Measurements from ENCODE around the gene TSN. TPM values are rescaled to one million over a fixed set of nuclear protein-coding genes. Genes with fewer than 3 reads are reported as not detected.

Gene TSN
- total RNA-seq, 1 experiment from 2014 or later: 91.5 TPM

GRCh38 chr2:121777699-121778058, 22.2 kb downstream of the TSN start:
- RAD21 ChIA-PET (ENCODE audit: low non-redundant PET in 1 of 2, low total read pairs in 2 of 2, uncharacterized antibody in 2 of 2, unreplicated experiment in 2 of 2): no interaction called here
- intact Hi-C loops (cut with micrococcal nuclease): no loop called here
- H3K4me2 ChIP-seq (ENCODE audit: low read length): no peak overlapping the region
- H3K4me1 ChIP-seq (ENCODE audit: control insufficient read depth in 1 of 2, insufficient read depth in 2 of 2, low read length in 2 of 2): peaks cover 5 to 14% of the 10 kb centered on the region in 2 experiments; a peak in 2 of 4 replicates
- no peaks in the 10 kb centered on the region for H3K79me2 ChIP-seq (ENCODE audit: insufficient read depth, low read length)
- H3K27me3 ChIP-seq (ENCODE audit: insufficient read depth, low read length): no peaks in the 10 kb centered on the region
- no TSS peak for BruUV-seq (replicated peaks)
- no peak overlapping the region for H2AFZ ChIP-seq (ENCODE audit: low read depth, low read length, poor library complexity, severe bottlenecking)
- H3K9ac ChIP-seq (ENCODE audit: low read length): no peak overlapping the region
- POLR2A ChIA-PET: no interaction called here
- H3K36me3 ChIP-seq (ENCODE audit: control insufficient read depth in 1 of 2, insufficient read depth in 2 of 2, low read length in 2 of 2): no peaks in the 10 kb centered on the region
- no peaks in the 10 kb centered on the region for H3K9me3 ChIP-seq (ENCODE audit: control insufficient read depth in 1 of 2, insufficient read depth in 1 of 2, low read depth in 1 of 2, low read length in 2 of 2)
- ATAC-seq (no peak), DNase-seq (ENCODE audit: low read depth, low spot score) (no peak)
- CTCF ChIA-PET: no interaction called here
- H3K4me3 ChIP-seq (replicated peaks in 1 of 2; ENCODE audit: low read depth in 1 of 2, low read length in 2 of 2): no peak overlapping the region
- no peak overlapping the region for H3K27ac ChIP-seq (ENCODE audit: low read depth, low read length)
- TF ChIP-seq ATF3 (IDR thresholded peaks at IDR 0.05) (no peak), JUND (IDR thresholded peaks at IDR 0.05) (no peak), EZH2phosphoT487 (IDR thresholded peaks at IDR 0.05; ENCODE audit: borderline replicate concordance) (no peak), POLR2AphosphoS5 (IDR thresholded peaks at IDR 0.05; ENCODE audit: low read depth, low read length) (no peak)
- no peaks in the 10 kb centered on the region for H4K20me1 ChIP-seq (ENCODE audit: insufficient read depth)
- no peaks in the 10 kb centered on the region for H3K9me2 ChIP-seq (ENCODE audit: insufficient read depth)

GRCh38 chr2:121778741-121779487, 23.5 kb downstream of the TSN start:
- no peak overlapping the region for H3K4me2 ChIP-seq (ENCODE audit: low read length)
- ChIA-PET CTCF (no interaction called here), POLR2A (no interaction called here)
- TF ChIP-seq CBX3 (IDR thresholded peaks at IDR 0.05; ENCODE audit: low read depth) (no peak), ZBTB33 (IDR thresholded peaks at IDR 0.05; ENCODE audit: extremely low read depth, insufficient replicate concordance, low read length) (no peak), ATF3 (IDR thresholded peaks at IDR 0.05) (no peak), EZH2 (IDR thresholded peaks at IDR 0.05) (no peak), SP1 (IDR thresholded peaks at IDR 0.05; ENCODE audit: low read depth) (no peak), TCF7L2 (IDR thresholded peaks at IDR 0.05; ENCODE audit: borderline replicate concordance, extremely low read depth, insufficient read depth, insufficient read length) (no peak), EZH2phosphoT487 (IDR thresholded peaks at IDR 0.05; ENCODE audit: borderline replicate concordance) (no peak), POLR2AphosphoS5 (IDR thresholded peaks at IDR 0.05; ENCODE audit: low read depth, low read length) (no peak), SRF (IDR thresholded peaks at IDR 0.05; ENCODE audit: low read depth) (no peak), SIN3A (IDR thresholded peaks at IDR 0.05; ENCODE audit: low read depth) (no peak), CTCF (IDR thresholded peaks at IDR 0.05 in 2 of 3, conservative IDR thresholded peaks at IDR 0.05 in 1 of 3; ENCODE audit: borderline replicate concordance in 1 of 3, insufficient read depth in 1 of 3, low read depth in 2 of 3, low read length in 2 of 3) (no peak), EGR1 (IDR thresholded peaks at IDR 0.05; ENCODE audit: low read depth) (no peak), ZNF274 (IDR thresholded peaks at IDR 0.05; ENCODE audit: low read depth, low read length) (no peak), POLR2A (IDR thresholded peaks at IDR 0.05; ENCODE audit: borderline replicate concordance, extremely low read depth, insufficient read depth, insufficient read length) (no peak), CEBPB (IDR thresholded peaks at IDR 0.05; ENCODE audit: low read depth) (no peak)

More at GRCh38 chr2:121778741-121779487, 23.5 kb downstream of the TSN start:
- no peak for ATAC-seq
- RAD21 ChIA-PET (ENCODE audit: low non-redundant PET in 1 of 2, low total read pairs in 2 of 2, uncharacterized antibody in 2 of 2, unreplicated experiment in 2 of 2): no interaction called here
- H4K20me1 ChIP-seq (ENCODE audit: insufficient read depth): no peaks in the 10 kb centered on the region
- no peaks in the 10 kb centered on the region for H3K9me3 ChIP-seq (ENCODE audit: control insufficient read depth in 1 of 2, insufficient read depth in 1 of 2, low read depth in 1 of 2, low read length in 2 of 2)
- H3K4me1 ChIP-seq (ENCODE audit: control insufficient read depth in 1 of 2, insufficient read depth in 2 of 2, low read length in 2 of 2): peaks cover 5 to 14% of the 10 kb centered on the region in 2 experiments; a peak in 2 of 4 replicates
- H3K36me3 ChIP-seq (ENCODE audit: control insufficient read depth in 1 of 2, insufficient read depth in 2 of 2, low read length in 2 of 2): no peaks in the 10 kb centered on the region
- intact Hi-C loops (cut with micrococcal nuclease): no loop called here
- no peak for DNase-seq (ENCODE audit: low read depth, low spot score)
- BruUV-seq (replicated peaks): no TSS peak
- no peak overlapping the region for H3K4me3 ChIP-seq (replicated peaks in 1 of 2; ENCODE audit: low read depth in 1 of 2, low read length in 2 of 2)
- H2AFZ ChIP-seq (ENCODE audit: low read depth, low read length, poor library complexity, severe bottlenecking): no peak overlapping the region
- no peak overlapping the region for H3K27ac ChIP-seq (ENCODE audit: low read depth, low read length)
- no peaks in the 10 kb centered on the region for H3K9me2 ChIP-seq (ENCODE audit: insufficient read depth)
- peaks cover 3% of the 10 kb centered on the region; the same call in 1 of the 2 replicates for H3K27me3 ChIP-seq (ENCODE audit: insufficient read depth, low read length)
- H3K79me2 ChIP-seq (ENCODE audit: insufficient read depth, low read length): no peaks in the 10 kb centered on the region
- no peak overlapping the region for H3K9ac ChIP-seq (ENCODE audit: low read length)
